ENCODE measurements around the gene TBC1D19. TPM values are rescaled to one million over a fixed set of nuclear protein-coding genes. Genes with fewer than 3 reads are reported as not detected.
A peak's percentile ranks its signal among the peaks of the same experiment; 100 is the strongest.

Gene TBC1D19
- total and polyA plus RNA-seq, 9 of the 15 experiments (the other 6 are each of a cell fraction or from before 2014, with no cell fraction given) = 0.73 to 5.6 (median 3.7) TPM

GRCh38 chr4:26701786-26702227 lies 117.9 kb downstream of the TBC1D19 start (continued):
- TF ChIP-seq ZNF395 (CRISPR knock-in tag; IDR thresholded peaks at IDR 0.05) (no peak), MEIS2 (IDR thresholded peaks at IDR 0.05; ENCODE audit: partially characterized antibody) (peak; percentile 99), NR2F6 (CRISPR knock-in tag; IDR thresholded peaks at IDR 0.05) (no peak), RAD51 (IDR thresholded peaks at IDR 0.05; ENCODE audit: borderline replicate concordance, low read depth) (peak; percentile 43; the same call in 1 of the 2 replicates), ZNF217 (CRISPR knock-in tag; IDR thresholded peaks at IDR 0.05) (no peak), ZNF311 (CRISPR knock-in tag; IDR thresholded peaks at IDR 0.05) (0 out of 2 replicates have a peak, but pooled peaks have one; percentile 68), NUFIP1 (IDR thresholded peaks at IDR 0.05; ENCODE audit: partially characterized antibody) (no peak), ELF2 (CRISPR knock-in tag; IDR thresholded peaks at IDR 0.05) (no peak), ZNF57 (CRISPR knock-in tag; IDR thresholded peaks at IDR 0.05) (no peak), CREM (IDR thresholded peaks at IDR 0.05; ENCODE audit: low read depth) (0 out of 2 replicates have a peak, but pooled peaks have one; percentile 30), RB1 (IDR thresholded peaks at IDR 0.05; ENCODE audit: low read depth) (no peak), JUN (IDR thresholded peaks at IDR 0.05; ENCODE audit: borderline replicate concordance, low read depth, low read length) (peak; percentile 91), JUN (CRISPR knock-in tag; IDR thresholded peaks at IDR 0.05; ENCODE audit: borderline replicate concordance) (no peak), DPF2 (IDR thresholded peaks at IDR 0.05) (peak; percentile 98), MAFG (tag; conservative IDR thresholded peaks at IDR 0.05) (no peak; the same call in 1 of the 2 replicates)
- TF ChIP-seq, protein P1, sequence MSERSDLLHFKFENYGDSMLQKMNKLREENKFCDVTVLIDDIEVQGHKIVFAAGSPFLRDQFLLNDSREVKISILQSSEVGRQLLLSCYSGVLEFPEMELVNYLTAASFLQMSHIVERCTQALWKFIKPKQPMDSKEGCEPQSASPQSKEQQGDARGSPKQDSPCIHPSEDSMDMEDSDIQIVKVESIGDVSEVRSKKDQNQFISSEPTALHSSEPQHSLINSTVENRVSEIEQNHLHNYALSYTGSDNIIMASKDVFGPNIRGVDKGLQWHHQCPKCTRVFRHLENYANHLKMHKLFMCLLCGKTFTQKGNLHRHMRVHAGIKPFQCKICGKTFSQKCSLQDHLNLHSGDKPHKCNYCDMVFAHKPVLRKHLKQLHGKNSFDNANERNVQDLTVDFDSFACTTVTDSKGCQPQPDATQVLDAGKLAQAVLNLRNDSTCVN (CRISPR knock-in tag; IDR thresholded peaks at IDR 0.05) = no peak
- TF ChIP-seq, protein P2, sequence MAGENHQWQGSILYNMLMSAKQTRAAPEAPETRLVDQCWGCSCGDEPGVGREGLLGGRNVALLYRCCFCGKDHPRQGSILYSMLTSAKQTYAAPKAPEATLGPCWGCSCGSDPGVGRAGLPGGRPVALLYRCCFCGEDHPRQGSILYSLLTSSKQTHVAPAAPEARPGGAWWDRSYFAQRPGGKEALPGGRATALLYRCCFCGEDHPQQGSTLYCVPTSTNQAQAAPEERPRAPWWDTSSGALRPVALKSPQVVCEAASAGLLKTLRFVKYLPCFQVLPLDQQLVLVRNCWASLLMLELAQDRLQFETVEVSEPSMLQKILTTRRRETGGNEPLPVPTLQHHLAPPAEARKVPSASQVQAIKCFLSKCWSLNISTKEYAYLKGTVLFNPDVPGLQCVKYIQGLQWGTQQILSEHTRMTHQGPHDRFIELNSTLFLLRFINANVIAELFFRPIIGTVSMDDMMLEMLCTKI (IDR thresholded peaks at IDR 0.05; ENCODE audit: partially characterized antibody) = no peak
- TF ChIP-seq, protein P3, sequence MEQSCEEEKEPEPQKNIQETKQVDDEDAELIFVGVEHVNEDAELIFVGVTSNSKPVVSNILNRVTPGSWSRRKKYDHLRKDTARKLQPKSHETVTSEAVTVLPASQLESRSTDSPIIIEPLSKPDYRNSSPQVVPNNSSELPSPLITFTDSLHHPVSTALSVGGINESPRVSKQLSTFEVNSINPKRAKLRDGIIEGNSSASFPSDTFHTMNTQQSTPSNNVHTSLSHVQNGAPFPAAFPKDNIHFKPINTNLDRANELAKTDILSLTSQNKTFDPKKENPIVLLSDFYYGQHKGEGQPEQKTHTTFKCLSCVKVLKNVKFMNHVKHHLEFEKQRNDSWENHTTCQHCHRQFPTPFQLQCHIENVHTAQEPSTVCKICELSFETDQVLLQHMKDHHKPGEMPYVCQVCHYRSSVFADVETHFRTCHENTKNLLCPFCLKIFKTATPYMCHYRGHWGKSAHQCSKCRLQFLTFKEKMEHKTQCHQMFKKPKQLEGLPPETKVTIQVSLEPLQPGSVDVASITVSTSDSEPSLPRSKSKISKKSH (CRISPR knock-in tag; IDR thresholded peaks at IDR 0.05) = no peak
- TF ChIP-seq, protein P4, sequence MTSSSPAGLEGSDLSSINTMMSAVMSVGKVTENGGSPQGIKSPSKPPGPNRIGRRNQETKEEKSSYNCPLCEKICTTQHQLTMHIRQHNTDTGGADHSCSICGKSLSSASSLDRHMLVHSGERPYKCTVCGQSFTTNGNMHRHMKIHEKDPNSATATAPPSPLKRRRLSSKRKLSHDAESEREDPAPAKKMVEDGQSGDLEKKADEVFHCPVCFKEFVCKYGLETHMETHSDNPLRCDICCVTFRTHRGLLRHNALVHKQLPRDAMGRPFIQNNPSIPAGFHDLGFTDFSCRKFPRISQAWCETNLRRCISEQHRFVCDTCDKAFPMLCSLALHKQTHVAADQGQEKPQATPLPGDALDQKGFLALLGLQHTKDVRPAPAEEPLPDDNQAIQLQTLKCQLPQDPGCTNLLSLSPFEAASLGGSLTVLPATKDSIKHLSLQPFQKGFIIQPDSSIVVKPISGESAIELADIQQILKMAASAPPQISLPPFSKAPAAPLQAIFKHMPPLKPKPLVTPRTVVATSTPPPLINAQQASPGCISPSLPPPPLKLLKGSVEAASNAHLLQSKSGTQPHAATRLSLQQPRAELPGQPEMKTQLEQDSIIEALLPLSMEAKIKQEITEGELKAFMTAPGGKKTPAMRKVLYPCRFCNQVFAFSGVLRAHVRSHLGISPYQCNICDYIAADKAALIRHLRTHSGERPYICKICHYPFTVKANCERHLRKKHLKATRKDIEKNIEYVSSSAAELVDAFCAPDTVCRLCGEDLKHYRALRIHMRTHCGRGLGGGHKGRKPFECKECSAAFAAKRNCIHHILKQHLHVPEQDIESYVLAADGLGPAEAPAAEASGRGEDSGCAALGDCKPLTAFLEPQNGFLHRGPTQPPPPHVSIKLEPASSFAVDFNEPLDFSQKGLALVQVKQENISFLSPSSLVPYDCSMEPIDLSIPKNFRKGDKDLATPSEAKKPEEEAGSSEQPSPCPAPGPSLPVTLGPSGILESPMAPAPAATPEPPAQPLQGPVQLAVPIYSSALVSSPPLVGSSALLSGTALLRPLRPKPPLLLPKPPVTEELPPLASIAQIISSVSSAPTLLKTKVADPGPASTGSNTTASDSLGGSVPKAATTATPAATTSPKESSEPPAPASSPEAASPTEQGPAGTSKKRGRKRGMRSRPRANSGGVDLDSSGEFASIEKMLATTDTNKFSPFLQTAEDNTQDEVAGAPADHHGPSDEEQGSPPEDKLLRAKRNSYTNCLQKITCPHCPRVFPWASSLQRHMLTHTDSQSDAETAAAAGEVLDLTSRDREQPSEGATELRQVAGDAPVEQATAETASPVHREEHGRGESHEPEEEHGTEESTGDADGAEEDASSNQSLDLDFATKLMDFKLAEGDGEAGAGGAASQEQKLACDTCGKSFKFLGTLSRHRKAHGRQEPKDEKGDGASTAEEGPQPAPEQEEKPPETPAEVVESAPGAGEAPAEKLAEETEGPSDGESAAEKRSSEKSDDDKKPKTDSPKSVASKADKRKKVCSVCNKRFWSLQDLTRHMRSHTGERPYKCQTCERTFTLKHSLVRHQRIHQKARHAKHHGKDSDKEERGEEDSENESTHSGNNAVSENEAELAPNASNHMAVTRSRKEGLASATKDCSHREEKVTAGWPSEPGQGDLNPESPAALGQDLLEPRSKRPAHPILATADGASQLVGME (CRISPR knock-in tag; IDR thresholded peaks at IDR 0.05) = no peak
